Cardiac septum (tissue), 1 donor: Measurements from ENCODE around the gene SGTA. TPM values are rescaled to one million over a fixed set of nuclear protein-coding genes. Genes with fewer than 3 reads are reported as not detected.

ENCODE experiments used
- DNase-seq: peaks from one replicate; pipeline ENCODE4 v3.0.0-alpha.2; 2020; ENCODE audit warnings: low spot score
- intact Hi-C: fragments of 100-400 bp; cut with DNase I; formaldehyde crosslinking; loops from one replicate; pipeline ENCODE4 v1.14.0; 2022
- total RNA-seq: library from RNA; stranded (reverse); fragmentation: NEBNext Ultra II Directional; extraction: Animal tissue kit (Norgen Biotek cat#: 25700); gene quantifications from one replicate; pipeline ENCODE4 v1.2.1, GENCODE V29; 2021
- donor health status: DM: no; HTN: no; CAD: no.

SGTA gene
- total RNA-seq, 1 donor from 2014 or later, result 54.1 TPM

DNA sequence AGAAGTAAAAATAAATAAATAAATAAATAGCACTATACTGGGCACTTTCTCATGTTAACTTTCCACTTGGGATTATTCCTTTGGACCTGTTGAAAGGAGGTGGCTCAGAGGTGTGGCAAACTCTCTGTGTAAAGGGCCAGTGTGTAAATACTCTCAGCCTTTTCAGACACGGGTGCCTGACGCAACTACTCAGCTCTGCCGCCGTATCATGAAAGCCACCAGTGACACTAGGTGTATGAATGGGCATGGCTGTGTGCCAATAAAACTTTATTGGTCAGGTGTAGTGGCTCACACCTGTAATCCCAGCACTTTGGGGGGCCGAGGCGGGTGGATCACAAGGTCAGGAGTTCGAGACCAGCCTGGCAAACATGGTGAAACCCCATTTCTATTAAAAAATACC lies 23.1 kb downstream of the SGTA start:
- intact Hi-C loops, result no loop called here
- DNase-seq, result no peak

DNA sequence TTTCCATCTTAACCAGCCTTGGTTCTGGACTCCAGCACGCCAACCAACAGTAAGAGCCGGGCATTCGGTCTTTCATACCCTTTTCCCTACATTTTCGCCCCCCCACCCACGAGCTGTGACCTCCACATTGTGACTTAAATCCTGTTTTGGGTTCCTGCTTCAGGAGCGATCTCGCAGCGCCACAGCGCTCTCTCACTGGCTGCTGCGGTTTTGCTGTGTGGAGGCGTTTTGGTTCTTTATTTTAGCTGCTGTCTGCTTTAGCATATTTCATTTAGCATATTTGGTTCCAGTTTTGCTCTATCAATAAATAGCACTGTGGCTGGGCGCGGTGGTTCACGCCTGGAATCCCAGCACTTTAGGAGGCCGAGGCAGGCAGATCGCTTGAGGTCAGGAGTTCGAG lies 23.7 kb downstream of the SGTA start:
- no peak for DNase-seq
- intact Hi-C loops, result no loop called here

DNA sequence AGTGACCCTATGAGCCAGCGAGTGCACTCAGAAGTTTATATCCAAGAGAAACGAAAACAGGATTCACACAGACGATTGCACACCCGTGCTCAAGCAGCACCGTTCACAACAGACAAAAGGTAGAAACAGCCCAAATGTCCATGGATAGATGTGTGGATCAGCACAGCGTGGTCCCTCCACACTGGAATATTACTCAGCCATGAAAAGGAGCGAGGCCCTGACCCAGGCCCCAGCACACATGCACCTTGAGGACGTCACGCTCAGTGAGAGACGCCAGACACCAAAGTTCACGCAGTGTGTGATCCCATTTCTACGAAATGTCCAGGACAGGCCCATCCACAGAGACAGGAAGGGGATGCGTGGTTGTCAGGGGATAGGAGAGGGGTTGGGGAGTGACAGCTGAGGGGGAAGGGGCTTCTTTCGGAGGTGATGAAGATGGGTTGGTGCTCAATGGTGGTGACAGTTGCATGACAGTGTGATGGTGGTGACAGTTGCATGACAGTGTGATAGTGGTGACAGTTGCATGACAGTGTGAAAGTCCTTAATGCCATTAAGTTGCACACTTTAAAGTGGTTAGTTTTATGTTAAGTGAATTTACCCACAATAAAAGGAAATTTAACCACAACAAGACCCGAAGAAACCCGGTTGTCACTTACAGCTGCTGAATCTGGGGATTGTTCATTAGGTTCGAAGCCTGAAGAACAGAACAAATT lies 24.3 kb downstream of the SGTA start:
- intact Hi-C loops, result no loop called here
- no peak for DNase-seq

DNA sequence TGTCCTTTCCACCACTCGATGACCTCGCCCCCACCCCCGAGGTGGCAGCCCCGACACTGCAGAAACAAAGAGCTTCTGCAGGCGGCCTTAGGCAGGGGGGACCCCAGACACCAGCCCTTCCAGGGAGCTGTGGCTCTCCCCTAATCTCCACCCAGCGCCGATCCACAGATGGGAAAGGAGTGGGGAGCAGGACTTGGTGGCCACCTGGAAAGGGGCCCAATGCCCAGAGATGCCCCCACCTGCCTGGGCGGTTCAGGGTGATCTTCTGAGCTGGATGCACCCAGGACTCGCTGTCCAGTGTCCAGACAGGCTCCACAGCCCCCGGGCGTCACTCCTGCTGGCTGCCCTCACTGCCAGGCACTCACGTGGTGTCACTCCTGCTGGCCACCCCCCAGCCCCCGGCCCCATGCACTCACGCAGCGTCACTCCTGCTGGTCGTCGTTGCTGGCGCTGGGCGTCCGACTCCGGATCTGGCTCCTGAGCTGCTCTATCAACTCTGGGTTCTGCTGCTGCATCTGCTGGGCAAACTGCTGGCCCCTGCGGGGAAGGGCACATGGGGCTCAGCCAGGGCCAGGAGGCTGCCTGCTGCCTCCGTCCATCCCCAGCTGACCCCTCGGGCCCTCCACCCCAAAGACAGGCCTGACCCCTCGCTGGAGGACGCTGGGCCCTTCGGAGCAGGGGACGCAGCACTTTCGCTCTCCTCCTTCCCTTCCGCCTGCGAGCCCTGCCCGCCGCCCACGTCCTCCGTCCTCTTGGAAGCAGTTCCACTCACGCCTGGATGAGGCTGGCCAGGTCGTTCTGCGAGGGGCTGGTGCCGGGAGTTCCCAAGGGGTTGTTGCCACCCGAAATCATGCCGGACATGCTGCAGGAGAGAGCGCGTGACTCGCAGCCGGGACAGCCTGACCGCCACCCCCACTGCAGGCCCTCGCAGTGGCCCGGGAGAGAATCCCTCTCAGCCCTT lies 25.9 kb downstream of the SGTA start:
- intact Hi-C loops, result no loop called here
- no peak for DNase-seq

DNA sequence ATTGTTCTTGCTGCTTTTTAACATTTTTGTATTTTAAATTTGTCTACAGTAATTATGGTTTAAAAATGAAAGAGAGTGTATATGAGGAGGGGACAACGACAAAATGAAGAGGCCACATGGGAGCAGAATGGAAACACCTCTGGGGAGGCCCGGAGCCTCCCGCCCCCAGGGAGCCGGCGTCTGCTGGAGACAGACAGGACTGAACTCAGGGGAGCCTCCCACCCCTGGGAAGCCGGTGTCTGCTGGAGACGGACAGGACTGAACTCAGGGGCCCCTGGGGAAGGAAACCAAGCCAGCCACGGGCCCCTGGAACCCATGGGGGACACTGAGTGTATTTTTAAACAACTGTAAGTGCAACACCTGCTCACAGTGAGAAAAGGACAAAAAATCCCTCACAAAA lies 26.6 kb downstream of the SGTA start:
- intact Hi-C loops, result no loop called here
- no peak for DNase-seq

DNA sequence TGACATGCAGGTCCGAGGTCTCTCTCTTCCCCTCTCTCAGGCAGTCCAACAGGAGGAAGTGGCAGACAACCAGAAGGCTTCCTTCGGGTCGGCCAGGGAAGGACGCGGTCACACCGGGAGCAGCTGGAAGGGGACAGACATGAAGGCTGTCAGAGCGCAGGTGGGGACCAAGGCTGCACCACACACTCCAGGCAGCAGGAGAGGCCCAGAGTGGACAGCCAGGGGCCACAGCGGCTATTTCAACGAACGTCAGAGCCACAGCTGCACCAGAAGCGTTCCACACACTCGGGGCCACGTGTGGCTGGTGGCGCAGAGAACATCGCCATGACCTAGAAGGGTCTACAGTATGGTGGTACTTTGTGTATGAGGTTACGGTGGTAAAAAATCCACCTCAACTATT lies 27.3 kb downstream of the SGTA start:
- no peak for DNase-seq
- intact Hi-C loops, result no loop called here

DNA sequence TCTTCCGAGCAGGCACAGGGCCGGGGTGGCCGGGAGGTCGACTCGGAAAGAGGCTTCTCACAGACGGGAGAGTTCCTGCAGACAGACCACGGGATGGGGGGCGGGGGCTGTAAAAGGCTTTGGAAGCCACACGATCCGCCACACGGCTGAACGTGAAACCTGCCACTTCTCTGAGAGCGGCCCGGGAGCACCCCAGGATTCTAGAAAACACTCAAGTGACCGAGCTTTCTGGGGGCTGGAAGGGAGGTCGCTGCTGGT lies 27.7 kb downstream of the SGTA start:
- DNase-seq, result no peak
- intact Hi-C loops, result no loop called here

DNA sequence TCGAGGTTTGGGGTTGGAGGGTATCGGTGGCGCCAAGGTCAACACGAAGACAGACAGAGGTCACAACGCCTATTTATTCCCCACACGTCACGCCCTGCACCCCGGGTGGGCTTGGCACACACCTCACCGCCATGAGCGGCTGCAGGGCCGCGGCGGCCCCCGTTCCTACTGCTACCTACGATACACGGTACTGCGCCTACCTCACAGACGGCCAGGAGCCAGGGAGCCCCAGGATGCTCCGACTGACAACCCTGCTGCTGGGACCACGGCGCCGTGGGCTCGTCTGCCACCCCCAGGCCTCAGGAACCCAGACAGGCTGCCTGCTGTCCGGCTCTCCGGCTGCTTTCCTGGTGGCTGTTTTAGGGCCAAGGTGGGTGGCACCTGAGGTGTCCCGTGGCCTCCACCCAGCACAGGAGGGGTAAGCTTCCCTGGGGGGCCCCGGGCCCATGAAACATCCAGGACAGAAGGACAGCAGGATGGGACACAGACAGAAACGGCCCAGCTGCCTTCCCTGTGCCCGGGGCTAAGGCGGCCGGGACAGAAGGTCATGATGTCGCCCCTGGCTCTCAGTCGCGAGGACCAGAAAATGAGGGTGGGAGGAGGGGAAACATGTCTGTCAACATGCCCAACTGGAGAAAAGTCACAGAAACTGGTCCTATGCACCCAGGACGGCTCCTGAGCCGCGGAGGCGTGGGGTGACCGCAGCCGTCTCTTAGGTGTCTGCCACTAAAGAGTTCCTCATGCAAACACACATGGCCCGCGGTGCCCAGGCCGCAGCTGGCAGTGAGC lies 28.2 kb downstream of the SGTA start:
- no peak for DNase-seq
- intact Hi-C loops, result no loop called here

DNA sequence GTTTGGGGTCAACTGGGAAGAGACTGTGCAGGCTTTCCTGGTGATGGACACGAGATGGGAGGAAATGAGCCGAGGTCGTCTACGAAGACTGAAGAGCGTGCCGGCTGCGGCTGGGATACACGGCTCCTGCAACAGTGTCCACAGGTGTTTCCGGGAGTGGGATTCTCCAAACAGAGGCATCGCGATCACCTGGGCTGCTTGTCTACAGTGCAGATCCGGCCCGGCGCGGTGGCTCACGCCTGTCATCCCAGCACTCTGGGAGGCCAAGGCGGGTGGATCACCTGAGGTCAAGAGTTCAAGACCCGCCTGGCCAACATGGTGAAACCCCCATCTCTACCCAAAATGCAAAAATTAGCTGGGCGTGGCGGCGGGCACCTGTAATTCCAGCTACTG lies 31.6 kb downstream of the SGTA start:
- intact Hi-C loops, result no loop called here

DNA sequence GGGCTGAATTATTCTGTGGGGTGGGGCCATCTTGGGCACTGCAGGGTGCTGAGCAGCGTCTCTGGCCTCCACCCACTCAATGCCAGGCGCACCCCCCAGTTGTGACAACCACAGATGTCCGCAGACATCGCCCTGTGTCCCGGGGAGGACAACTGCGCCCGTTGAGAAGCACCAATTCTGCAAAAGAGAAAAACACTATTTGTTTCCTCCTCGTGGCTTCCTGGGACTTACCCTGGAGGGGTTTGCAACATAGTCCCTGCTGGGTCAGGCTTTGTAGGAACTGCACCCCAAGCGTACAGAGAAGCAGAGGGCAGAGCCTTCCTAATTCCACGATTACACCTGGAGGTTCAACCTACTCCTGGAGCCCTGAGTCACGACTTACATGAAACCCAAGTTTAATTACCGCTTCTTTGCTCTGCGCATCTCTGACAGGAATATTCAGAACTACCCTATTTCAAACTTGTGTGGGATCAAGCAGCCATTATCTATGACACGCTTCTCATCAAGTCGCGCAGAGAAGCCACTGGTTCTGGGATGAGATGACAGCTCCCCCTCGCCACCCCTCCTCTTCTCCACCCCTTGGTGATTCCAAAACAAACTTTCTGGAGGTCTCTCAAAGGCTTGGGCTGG lies 32.1 kb downstream of the SGTA start:
- intact Hi-C loops, result no loop called here
- DNase-seq, result no peak

More for the DNA sequence above, 31.6 kb downstream of the SGTA start:
- DNase-seq, result no peak

DNA sequence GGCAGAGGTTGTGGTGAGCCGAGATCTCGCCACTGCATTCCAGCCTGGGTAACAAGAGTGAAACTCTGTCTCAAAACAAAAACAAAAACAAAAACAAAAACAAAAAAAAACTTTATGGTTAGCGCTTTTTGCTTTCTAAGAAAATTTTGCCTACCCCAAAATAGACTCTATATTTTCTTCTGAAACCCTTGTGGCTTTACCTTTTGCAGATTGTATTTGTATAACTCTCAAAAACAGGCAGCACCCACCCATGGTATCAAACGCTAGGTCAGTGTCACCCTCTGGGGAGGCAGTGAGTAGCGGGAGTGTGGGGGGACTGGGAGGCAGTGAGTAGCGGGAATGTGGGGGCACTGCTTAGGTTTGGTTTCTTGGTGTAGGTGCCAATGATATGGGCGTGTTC lies 35.7 kb downstream of the SGTA start:
- intact Hi-C loops, result no loop called here
- no peak for DNase-seq

DNA sequence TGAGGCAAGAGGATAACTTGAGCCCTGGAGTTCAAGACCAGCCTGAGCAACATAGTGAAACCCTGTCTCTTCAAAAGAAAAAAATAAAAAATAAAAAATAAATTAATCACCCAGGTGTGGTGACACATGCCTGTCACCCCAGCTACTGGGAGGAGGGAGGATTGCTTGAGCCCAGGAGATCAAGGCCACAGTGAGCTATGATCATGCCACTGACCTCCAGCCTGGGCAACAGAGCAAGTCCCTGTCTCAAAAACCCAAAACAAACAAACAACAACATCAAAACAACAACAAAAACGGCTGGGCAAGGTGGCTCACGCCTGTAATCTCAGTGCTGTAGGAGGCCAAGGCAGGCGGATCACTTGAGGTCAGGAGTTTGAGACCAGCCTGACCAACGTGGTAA lies 39.0 kb downstream of the SGTA start:
- DNase-seq, result no peak
- intact Hi-C loops, result no loop called here

DNA sequence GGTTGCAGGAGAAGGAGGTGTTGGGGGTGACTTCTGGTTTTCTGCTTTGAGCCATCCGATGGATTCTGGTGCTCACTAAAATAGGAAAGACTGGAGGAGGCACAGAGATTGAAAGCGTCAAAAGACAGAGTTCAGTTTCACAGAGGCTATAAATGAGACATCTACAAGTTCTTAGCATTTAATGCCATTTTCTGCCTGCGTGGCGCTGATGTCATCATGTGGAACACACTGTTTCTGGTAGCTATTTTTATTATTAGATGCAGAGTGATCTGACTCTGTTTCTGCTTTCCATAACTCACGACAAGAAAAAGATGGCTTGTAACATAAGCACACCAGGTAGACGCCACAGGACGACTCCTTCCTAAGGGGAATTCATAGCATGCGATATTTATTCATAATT lies 40.0 kb downstream of the SGTA start:
- DNase-seq, result no peak
- intact Hi-C loops, result no loop called here

DNA sequence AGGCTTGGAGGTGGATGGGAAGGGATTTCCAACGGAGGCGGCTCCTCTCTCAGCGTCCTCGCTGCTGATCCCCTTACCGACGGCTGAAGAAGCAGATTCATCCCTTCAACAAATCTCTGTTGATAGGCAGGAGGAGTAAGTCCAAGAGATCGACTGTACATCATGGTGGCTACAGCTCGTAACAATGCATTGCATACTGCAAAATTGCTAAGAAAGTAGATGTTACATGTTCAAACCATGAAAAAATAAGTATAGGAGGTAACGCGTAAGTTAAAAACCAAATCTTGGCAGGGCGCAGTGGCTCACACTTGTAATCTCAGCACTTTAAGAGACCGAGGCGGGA lies 42.8 kb downstream of the SGTA start:
- intact Hi-C loops, result loop anchor here (2.0 kb wide), 1 partner anchor 45 kb away; the partner anchor contains the start of gene THOP1
- DNase-seq, result no peak

DNA sequence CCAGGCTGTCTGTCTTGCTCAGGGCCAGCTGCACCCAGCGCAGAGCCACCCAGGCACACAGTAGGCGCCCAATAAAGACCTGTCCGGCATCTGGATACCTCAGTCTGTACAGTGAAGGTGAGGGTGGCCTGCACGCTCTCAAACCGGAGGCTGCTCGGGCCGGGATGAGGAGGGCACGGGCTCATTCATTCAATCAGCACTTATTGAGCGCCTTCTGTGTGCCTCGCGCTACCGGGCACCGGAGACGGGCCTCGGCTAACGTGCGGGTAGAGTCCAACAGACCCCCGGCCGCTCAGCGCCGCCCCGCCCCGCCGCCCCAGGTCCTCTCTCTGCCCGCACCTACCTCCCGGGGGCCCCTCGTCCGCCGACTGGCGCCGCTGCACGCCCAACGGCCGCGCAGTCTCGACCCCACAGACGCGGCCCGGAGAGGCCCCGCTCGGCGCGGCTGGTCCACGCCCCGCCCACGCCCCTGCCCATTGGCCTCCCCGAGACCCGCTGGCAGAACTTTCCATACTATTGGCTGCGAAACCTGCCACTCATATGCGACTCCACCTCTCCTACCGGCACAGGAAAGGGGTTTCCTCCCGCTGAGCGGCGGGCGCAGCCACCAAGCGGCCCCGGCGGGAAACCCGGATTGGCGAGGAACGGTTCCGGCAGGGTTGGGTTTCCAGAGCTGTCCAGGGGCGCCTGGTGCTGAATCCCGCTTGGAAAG lies 43.3 kb downstream of the SGTA start, which contains the start of gene SLC39A3:
Gene SLC39A3 (minus strand): TSS at position 416 of the 712 bp plus-strand sequence. CDS start 2,760 bp downstream, outside the sequence.
- peak; percentile 99 for DNase-seq
- intact Hi-C loops, result loop anchor here (2.0 kb wide), 1 partner anchor 45 kb away; the partner anchor contains the start of gene THOP1

DNA sequence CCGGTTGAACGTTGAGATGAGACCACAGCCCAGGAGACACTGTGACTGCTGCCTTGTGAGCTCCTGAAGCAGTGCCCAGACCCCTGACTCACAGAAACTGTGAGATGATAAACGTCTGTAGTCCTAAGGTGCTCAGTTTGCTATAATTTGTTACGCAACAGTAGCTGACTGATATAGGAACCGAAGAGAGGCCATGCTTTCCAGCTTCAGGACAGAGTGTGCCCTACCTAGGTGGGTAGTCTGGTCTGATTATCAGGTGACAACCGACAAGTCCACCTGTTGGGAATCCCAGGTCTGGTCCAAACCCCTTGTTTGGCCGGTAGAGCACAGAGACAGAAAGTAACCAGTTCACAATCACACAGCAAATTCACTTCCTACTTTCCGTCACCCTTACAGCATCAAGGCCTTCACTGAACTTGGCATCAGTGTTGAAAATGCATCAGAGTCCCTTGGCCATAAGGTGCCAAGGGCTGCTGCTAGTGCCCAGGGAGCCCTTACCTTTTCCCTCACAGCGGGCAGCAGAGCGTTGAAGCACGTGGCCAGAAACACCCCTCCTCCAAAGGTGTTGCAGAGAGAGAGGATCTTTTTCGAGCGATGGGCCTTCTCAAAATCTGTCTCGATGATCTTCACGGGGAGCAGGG lies 46.4 kb downstream of the SGTA start:
- no peak for DNase-seq
- intact Hi-C loops, result no loop called here

DNA sequence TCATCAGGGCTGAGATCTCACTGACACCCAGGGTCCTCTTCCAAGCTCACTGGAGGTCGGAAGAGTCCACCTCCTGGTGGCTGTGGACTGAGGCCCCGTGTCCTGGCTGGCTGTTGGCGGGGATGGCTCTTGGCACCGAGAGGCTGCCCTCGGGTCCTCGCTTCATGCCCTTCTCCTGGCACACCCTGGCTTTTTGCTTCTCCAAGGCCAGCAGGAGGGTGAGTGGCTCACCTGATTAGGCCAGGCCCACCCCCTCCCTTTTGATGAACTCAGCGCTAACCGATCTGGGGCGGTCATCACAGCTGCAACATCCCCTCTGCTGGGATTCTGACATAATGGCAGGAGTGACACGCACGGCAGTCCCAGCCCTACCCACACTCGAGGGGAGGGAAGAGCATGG lies 47.7 kb downstream of the SGTA start:
- intact Hi-C loops, result no loop called here
- no peak for DNase-seq

DNA sequence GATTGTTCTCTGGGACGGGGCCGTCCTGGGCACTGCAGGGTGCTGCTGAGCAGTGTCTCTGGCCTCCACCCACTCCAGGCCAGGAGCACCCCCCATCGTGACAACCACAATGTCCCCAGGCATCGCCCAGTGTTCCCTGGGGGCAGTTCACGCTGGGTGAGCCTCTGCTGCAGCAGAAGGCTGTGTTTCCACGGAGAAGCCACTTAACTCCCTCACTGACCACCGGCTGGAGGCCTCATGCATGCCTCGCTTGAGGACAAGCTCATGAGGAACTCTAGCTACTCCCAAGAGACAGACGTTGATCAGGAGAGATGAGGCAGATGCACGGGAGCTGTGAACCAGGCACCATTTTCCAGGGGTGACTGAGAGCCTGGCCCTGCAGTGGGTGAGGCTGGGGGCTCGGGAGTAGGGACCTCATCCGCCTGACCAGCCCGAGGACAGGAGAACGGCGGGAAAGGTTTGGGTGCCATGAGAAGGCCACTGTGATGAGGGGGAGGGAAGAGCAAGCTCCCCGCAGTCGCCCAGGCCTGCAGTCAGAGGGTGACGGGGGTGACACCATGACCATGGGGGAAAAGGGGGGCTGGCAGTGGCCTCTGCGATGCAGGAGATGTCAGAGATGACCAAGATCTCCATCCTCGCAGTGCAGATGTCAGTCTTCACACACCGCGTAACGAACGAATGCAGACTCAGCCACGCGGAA lies 48.3 kb downstream of the SGTA start:
- no peak for DNase-seq
- intact Hi-C loops, result no loop called here
